Smooth muscle cell of the brain vasculature (primary cell): ENCODE data around the gene CAPNS2.

Experiments used
- DNase-seq: peaks from one replicate; pipeline ENCODE4 v3.0.0-alpha.2; 2012; ENCODE audit warnings: low read depth, low spot score

CAPNS2 gene

DNA sequence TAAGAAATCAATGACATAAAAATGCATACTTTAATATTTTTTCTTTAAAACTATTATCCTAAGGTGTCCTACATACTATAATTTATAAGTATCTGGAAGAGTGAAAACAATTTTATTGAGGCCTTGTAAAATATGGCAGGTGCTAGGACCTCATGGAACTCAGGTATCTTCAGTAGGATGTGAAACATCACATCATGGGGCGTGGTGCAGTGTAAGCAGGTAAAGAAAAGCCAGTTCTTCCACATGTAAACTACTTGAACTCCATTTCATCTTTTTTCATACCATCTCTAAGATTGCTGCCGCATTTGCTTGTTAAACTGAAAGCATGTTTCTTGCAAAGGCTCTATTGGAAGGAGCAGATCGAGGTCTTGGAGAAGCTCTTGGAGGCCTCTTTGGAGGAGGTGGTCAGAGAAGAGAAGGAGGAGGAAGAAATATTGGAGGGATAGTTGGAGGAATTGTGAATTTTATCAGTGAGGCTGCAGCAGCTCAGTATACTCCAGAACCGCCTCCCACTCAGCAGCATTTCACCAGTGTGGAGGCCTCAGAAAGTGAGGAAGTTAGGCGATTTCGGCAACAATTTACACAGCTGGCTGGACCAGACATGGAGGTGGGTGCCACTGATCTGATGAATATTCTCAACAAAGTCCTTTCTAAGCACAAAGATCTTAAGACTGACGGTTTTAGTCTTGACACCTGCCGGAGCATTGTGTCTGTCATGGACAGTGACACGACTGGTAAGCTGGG, at the start of gene CAPNS2:
Gene CAPNS2 (plus strand): TSS at position 253 of the 744 bp plus-strand sequence. CDS start 73 bp downstream, at position 326.
- no peak for DNase-seq

DNA sequence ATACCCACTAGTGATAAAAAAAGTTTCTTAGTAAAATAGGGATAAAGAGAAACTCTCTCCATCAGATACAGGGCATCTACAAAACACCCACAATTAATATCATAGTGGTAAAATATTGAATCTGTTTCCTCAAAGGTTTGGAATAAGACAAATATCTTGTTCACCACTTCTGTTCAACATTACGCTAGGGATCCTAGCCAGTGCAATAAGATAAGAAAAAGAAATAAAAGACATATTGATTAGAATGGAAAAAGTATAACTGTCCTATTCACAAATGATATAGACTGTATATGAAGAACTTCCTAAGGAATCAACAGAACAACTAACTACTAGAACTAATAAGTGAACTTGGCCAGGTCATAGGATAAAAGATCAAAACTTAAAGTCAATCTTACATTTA, 44.7 kb upstream of the CAPNS2 start:
- no peak for DNase-seq

- DNase-seq: no peak
Measured at GRCh38 chr16:55526441-55526840, 40.0 kb upstream of the CAPNS2 start.

GRCh38 chr16:55527885-55528284, 38.6 kb upstream of the CAPNS2 start:
- no peak for DNase-seq

DNA sequence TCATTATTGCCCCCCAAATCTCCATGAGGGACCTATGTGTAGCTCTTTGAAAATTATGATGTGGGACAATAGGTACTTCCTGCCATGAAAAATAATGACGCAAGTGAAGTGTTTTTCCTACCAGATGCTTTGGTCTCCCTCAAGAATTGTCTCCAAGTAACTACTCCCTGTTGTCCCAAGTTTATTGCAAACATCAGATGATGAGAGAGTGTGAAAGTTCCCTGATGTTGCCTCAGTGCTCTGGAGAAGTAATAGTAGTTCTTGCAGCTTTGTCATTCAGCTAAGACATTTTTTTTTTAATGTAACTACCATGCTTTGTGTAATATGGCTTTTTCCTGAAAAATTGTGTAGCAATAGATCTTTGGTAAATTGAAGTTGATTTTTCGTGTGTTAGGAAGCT, 37.5 kb upstream of the CAPNS2 start:
- no peak for DNase-seq

DNA sequence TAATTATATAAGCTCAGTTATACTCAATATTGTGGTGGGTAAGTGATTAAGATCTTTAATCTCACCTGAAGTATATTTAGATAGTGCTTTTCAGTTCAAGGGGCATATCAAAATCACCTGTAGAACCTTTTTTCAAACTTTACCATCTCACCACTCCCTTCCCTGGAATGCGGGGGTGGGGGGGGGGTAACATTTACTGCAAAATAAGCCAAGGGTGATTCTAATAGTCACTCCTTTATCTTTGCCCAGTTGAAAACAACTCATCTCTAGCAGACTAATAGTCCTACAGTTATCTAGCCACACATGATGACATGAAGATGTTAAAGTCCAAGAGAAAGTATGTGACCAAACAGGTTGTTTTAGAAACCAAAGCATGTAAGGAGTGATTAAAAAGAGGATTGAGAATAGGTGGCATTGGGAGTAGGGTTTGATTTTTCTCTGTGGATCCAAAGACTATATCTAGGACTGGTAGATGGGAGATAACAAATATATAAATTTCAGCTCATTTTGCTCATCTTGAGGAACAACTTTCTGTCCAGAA, 36.1 kb upstream of the CAPNS2 start:
- DNase-seq: no peak

DNA sequence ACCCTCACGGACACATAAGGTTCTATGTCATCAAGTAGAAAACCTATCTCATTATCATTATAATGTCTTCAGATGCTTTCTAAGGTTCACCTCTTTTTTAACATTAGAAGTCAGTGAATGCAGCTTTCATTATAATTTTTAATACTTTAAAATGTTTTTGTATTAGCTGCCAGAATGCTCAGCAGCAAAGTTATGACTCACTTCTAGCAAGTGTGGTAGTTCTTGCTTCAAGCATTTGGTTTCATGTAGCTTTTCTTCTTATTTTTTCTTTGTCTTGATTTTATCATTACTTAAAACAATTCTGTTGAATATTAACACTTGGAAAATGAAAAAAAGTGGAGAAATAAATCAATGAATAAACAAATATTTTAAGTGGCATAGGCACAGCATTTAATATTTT, 34.3 kb upstream of the CAPNS2 start:
- no peak for DNase-seq

GRCh38 chr16:55534756-55535155, 31.7 kb upstream of the CAPNS2 start:
- no peak for DNase-seq

DNA sequence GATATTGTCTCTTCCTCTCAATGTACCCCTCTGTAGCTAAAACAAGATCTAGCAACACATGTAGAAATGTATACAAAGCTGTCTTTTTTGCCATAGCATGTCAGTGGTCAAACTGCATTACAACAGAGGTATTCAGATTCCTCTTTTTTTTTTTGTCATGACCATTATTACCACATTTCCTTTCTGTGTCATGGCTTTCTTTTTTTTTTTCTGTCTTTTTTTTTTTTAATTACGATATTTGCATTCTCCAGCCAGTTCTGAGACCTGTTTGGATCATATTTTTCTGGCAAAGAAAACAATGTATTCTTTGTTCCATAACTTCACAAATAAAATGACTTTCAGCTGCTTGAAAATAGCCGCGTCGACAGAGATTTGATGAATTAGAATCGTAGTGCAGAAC, 27.4 kb upstream of the CAPNS2 start:
- no peak for DNase-seq

DNA sequence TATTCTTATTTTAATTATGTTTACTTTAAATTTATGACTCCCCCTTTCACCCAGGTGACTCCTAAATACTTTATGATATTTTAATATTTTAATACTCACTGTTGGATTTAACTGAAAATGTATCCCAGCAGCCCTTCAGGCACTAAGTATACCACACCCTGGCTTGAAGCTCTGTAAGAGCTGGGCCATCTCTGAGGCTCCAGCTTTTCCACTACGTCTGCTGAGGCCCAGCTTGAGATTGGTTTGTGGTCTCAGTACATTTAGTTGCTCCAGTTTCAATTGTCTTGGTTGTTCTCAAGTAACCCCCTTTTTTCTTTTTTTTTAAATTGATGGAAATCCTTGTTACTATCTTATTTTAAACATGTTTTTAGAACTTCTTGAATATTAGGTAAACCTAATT, 27.0 kb upstream of the CAPNS2 start:
- no peak for DNase-seq

DNA sequence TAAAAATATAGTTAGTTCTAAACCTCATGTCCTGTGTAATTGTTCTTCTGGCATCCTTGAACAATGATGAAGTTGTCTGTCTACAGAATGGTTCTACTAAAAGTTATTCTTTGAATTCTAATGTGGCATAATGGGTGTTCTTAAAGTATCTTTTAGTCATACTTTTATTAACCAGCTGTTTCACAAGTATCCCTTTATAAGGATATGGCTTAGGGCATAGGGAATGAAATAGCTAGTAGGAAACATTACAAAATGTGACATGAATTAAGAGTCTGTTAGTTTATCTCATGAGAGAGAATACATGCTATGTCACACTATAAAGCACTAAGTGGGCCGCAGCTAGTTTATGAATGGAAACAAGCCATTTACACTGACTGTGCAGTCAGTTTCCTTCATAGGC, 26.3 kb upstream of the CAPNS2 start:
- DNase-seq: no peak

GRCh38 chr16:55542459-55543082, 23.9 kb upstream of the CAPNS2 start:
- no peak for DNase-seq

- no peak for DNase-seq
Measured at GRCh38 chr16:55543472-55543871, 23.0 kb upstream of the CAPNS2 start.

- no peak for DNase-seq
Measured at GRCh38 chr16:55552621-55553020, 13.9 kb upstream of the CAPNS2 start.

GRCh38 chr16:55555436-55555835, 11.0 kb upstream of the CAPNS2 start:
- DNase-seq: no peak

DNA sequence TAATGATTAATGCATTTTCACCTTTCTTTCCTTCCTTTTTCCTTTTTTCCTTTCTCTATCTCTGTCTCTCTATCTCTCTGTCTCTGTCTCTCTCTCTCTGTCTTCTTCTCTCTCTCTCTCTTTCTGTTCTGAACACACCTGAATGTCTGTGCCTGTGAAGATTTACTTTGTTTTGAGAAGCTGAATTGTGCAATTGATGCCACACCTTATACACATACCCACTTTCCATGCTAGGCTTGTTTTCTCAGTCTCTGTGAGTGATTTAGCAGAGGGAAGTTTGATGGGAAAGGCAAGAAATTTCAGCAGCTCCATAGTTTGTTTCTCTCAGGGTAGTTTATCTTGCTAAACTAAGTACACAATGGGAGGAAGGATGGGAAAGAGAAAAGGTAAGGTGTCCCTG, 9.3 kb upstream of the CAPNS2 start:
- DNase-seq: no peak

DNA sequence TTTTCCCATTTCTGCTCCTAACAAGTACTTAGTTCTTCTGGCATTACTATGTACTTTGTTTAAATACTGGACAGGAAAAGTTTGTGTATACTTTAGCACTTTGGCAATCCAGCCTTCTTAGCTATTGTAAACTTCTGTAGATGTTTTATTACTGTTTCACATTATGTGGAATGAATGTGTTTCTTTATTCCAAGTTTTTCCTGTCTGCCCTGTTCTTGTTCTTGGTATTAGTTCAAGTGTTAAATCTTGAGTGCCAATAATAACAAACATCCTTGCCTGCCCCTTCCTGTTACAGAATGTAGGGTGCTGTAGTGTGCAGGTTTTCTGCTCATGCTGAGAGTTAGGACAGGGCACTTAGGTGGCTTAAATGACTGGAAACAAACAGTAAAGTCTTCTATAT, 7.3 kb upstream of the CAPNS2 start:
- DNase-seq: no peak

GRCh38 chr16:55559933-55560516, 6.5 kb upstream of the CAPNS2 start:
- DNase-seq: no peak

DNA sequence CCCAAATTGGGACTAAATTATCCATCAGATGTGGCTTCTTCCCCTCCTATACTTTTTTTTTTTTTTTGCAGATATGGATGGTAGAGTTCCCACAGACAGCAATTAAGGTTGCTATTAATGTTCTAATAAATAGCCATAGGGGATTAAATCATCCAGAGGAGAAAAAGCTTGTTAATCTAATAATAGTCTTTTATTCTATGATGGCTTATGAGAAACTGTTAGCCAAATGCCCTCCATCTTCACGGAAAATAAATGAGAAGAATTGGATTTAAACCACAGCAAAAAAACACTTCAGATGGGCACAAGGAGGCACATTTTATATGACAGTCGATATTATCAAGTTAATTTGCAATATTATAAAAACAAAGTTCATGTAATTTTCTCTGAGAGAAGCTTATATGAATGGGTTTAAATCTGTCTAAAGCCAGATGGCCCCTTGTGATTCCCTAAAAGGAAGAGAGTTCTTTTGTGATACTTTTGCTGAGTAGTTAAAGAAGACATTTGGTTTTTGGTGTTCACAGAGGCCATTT, 5.1 kb upstream of the CAPNS2 start:
- DNase-seq: no peak

GRCh38 chr16:55562936-55563335, 3.5 kb upstream of the CAPNS2 start:
- no peak for DNase-seq

DNA sequence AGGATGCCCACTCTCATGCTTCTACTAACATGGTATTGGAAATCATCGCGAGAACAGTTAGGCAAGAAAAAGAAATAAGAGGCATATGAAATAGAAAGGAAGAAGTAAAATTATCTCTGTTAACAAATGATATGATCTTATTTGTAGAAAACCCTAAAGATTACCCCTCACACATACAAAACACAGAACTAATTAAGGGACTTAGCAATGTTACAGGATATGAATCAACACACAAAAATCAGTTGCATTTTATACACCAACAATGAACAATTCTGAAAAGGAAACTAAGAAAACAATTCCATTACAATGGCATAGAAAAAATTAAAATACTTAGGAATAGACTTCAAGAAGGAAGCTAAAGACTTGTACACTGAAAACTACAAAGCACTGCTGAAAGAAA, 2.7 kb upstream of the CAPNS2 start:
- DNase-seq: no peak

- no peak for DNase-seq
Measured at GRCh38 chr16:55565086-55565485, 1.4 kb upstream of the CAPNS2 start.

- no peak for DNase-seq
Measured at GRCh38 chr16:55567382-55567781, 898 bp downstream of the CAPNS2 start.
